ENCODE measurements around the gene HOXB8. TPM values are rescaled to one million over a fixed set of nuclear protein-coding genes. Genes with fewer than 3 reads are reported as not detected.

Gene HOXB8
- total and polyA plus RNA-seq, 5 donors from 2014 or later = not detected

DNA sequence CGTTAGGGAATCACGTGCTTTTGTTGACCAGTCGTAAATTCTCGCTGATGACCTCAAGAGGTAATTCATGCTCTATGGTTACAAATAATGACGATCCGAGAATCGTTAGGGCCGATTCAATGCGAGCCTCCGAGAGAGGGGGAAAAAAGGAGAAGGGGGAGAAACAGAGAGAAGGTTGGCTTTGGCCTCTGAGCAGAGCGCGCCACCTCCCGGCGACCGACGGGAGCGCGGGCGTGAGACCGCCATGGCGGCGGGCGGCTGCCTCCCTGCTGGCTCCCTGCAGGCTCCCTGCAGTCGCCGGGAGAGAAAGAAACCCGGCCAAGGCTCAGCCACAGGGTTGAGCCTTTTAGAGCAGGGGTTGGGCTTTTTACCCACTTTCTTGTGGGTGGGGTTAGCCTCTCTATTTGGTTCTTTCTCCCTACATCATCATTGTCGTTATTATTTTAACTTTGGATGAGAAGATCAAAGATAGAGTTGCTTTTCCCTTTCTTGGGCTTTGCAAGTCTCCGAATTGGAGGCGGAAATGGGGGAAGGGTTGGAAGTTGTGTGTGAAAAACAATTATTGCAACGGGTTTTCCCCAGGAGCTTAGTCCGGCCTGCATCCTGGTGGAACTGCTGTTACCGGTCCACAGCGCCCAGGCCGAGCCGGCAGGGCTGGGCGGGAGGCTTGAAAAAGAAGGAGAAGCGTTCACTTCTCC, 21.1 kb downstream of the HOXB8 start:
- peaks cover 39% of the 10 kb centered on the region for H3K27me3 ChIP-seq (ENCODE audit: control insufficient read depth, insufficient read depth, low read length)
- peak overlapping the region; percentile 70 for H3K4me3 ChIP-seq (ENCODE audit: low read depth, low read length)
- no peaks in the 10 kb centered on the region for H3K36me3 ChIP-seq (ENCODE audit: control insufficient read depth, insufficient read depth, low read length)
- H3K27me3 Mint-ChIP-seq = peaks cover 88% of the 10 kb centered on the region
- H3K9me3 Mint-ChIP-seq = no peaks in the 10 kb centered on the region
- peak overlapping the region; percentile 36 to 86 (median 79) for H3K4me3 Mint-ChIP-seq
- ATAC-seq (ENCODE audit: low read depth in 2 of 2) = peak; percentile 65 to 72
- no peak overlapping the region for H3K27ac ChIP-seq (ENCODE audit: insufficient read depth, low read length, poor library complexity, severe bottlenecking)
- H3K4me1 ChIP-seq (ENCODE audit: control insufficient read depth, insufficient read depth, low read length, poor library complexity, severe bottlenecking) = peaks cover 44% of the 10 kb centered on the region
- H3K9me3 ChIP-seq (ENCODE audit: control insufficient read depth in 2 of 2, low read length in 2 of 2) = no peaks in the 10 kb centered on the region
- no peaks in the 10 kb centered on the region for H3K36me3 Mint-ChIP-seq
- H3K4me1 Mint-ChIP-seq = peaks cover 8 to 53% (median 37%) of the 10 kb centered on the region in 4 donors
- H3K27ac Mint-ChIP-seq = no peak overlapping the region
- DNase-seq = peak; percentile 71 to 79 (median 77)

DNA sequence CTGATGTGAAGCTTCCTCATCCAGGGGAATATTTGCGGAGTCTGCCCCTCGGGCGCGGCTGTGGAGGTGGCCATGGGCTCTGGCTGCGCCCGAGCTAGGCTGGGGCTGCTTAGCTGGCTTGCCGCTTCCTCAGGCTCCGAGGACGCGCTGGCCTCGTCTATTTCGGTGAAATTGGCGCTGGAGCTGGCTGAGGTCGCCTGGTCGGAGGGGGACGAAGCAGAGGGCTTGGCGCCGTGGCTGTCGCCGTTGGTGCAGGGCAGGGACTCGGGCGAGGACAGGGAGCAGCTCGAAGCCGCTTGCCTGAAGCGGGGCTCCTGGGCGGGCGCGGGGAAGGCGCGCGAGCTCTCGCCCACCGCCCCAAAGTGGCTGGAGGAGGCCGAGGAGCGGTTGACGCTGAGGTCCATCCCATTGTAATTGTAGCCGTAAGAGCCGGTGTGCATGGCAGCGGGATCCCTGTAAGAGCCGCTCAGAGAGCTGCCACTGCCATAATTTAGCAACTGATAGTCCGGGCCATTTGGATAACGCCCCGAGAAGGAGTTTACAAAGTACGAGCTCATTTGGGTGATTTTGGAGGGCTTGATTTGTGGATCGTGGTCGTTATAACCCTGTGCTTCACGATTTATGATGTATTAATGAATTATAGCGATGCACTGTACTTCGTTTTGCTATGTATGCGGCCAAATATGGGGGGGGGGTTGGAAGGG, 21.8 kb downstream of the HOXB8 start, which contains the start of gene HOXB5:
TSS of gene HOXB5 (minus strand) at position 654 of the 704 bp plus-strand sequence. CDS start at position 557, 97 bp downstream.
- no peaks in the 10 kb centered on the region for H3K9me3 ChIP-seq (ENCODE audit: control insufficient read depth in 2 of 2, low read length in 2 of 2)
- H3K4me1 ChIP-seq (ENCODE audit: control insufficient read depth, insufficient read depth, low read length, poor library complexity, severe bottlenecking) = peaks cover 42% of the 10 kb centered on the region
- no peaks in the 10 kb centered on the region for H3K36me3 Mint-ChIP-seq
- ATAC-seq (ENCODE audit: low read depth in 2 of 2) = peak in 1 of 2 donors; percentile 17
- H3K4me1 Mint-ChIP-seq = peaks cover 8 to 48% (median 33%) of the 10 kb centered on the region in 4 donors
- no peak within 1 kb of the TSS for H3K27ac Mint-ChIP-seq
- DNase-seq = peak in 1 of 3 donors; percentile 33
- H3K36me3 ChIP-seq (ENCODE audit: control insufficient read depth, insufficient read depth, low read length) = no peaks in the 10 kb centered on the region
- H3K4me3 Mint-ChIP-seq = peak within 1 kb of the TSS; percentile 80 to 91 (median 84)
- peak within 1 kb of the TSS; percentile 70 for H3K4me3 ChIP-seq (ENCODE audit: low read depth, low read length)
- H3K27me3 ChIP-seq (ENCODE audit: control insufficient read depth, insufficient read depth, low read length) = peaks cover 39% of the 10 kb centered on the region
- H3K27ac ChIP-seq (ENCODE audit: insufficient read depth, low read length, poor library complexity, severe bottlenecking) = no peak within 1 kb of the TSS
- H3K27me3 Mint-ChIP-seq = peaks cover 88% of the 10 kb centered on the region
- H3K9me3 Mint-ChIP-seq = no peaks in the 10 kb centered on the region

DNA sequence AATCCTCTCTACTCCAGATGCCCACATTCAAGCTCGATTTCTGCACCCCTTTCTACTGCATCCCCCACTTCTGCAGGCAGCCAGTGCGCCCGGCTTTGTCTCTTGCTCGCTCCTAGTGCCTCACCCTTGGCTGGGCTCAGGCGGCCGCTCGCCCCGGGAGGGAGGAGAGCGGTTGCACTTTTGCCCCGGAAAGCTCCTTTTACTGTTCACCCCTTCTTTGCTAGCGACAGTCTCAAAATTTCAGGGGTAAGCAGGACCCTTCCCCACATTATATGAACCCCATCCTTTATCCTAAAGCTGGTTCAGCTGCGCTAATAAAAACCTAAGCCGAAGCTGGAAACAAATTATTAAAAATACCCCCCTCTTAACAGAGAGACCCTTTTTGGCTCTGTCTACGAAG, 22.5 kb downstream of the HOXB8 start:
- Mint-ChIP-seq H3K27me3 (peaks cover 88% of the 10 kb centered on the region), H3K4me1 (peaks cover 4 to 42% (median 27%) of the 10 kb centered on the region in 4 donors), H3K9me3 (no peaks in the 10 kb centered on the region), H3K36me3 (no peaks in the 10 kb centered on the region), H3K4me3 (peak overlapping the region; percentile 80 to 91 (median 84)), H3K27ac (no peak overlapping the region)
- DNase-seq (no peak), ATAC-seq (ENCODE audit: low read depth in 2 of 2) (no peak)
- peaks cover 40% of the 10 kb centered on the region for H3K27me3 ChIP-seq (ENCODE audit: control insufficient read depth, insufficient read depth, low read length)
- no peaks in the 10 kb centered on the region for H3K36me3 ChIP-seq (ENCODE audit: control insufficient read depth, insufficient read depth, low read length)
- H3K4me3 ChIP-seq (ENCODE audit: low read depth, low read length) = no peak overlapping the region
- no peak overlapping the region for H3K27ac ChIP-seq (ENCODE audit: insufficient read depth, low read length, poor library complexity, severe bottlenecking)
- H3K4me1 ChIP-seq (ENCODE audit: control insufficient read depth, insufficient read depth, low read length, poor library complexity, severe bottlenecking) = peaks cover 35% of the 10 kb centered on the region
- H3K9me3 ChIP-seq (ENCODE audit: control insufficient read depth in 2 of 2, low read length in 2 of 2) = no peaks in the 10 kb centered on the region

DNA sequence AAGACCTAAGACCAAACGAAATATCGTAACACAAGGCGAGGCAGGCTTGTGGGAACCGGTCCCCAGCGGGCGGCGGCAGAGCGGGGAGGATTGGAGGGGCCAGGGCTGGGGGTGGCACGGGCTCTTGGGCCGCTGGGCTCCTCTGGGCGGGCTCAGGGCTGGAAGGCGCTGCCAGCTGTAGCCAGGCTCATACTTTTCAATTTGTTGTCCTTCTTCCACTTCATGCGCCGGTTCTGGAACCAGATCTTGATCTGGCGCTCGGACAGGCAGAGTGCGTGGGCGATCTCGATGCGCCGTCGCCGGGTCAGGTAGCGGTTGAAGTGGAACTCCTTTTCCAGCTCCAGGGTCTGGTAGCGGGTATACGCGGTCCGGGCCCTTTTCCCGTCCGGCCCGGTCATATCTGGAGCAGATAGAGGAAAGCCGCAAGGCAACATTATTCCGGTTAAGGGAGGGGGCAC, 23.0 kb downstream of the HOXB8 start:
- Histone ChIP-seq H3K4me1 (ENCODE audit: control insufficient read depth, insufficient read depth, low read length, poor library complexity, severe bottlenecking) (peaks cover 30% of the 10 kb centered on the region), H3K27me3 (ENCODE audit: control insufficient read depth, insufficient read depth, low read length) (peaks cover 44% of the 10 kb centered on the region), H3K36me3 (ENCODE audit: control insufficient read depth, insufficient read depth, low read length) (no peaks in the 10 kb centered on the region), H3K27ac (ENCODE audit: insufficient read depth, low read length, poor library complexity, severe bottlenecking) (no peak overlapping the region), H3K4me3 (ENCODE audit: low read depth, low read length) (no peak overlapping the region), H3K9me3 (ENCODE audit: control insufficient read depth in 2 of 2, low read length in 2 of 2) (no peaks in the 10 kb centered on the region)
- Mint-ChIP-seq H3K4me3 (peak overlapping the region in 2 of 4 donors; percentile 16 to 65), H3K9me3 (no peaks in the 10 kb centered on the region), H3K27me3 (peaks cover 88% of the 10 kb centered on the region), H3K36me3 (no peaks in the 10 kb centered on the region), H3K4me1 (peaks cover 4 to 37% (median 24%) of the 10 kb centered on the region in 4 donors), H3K27ac (no peak overlapping the region)
- DNase-seq = no peak
- ATAC-seq (ENCODE audit: low read depth in 2 of 2) = no peak

DNA sequence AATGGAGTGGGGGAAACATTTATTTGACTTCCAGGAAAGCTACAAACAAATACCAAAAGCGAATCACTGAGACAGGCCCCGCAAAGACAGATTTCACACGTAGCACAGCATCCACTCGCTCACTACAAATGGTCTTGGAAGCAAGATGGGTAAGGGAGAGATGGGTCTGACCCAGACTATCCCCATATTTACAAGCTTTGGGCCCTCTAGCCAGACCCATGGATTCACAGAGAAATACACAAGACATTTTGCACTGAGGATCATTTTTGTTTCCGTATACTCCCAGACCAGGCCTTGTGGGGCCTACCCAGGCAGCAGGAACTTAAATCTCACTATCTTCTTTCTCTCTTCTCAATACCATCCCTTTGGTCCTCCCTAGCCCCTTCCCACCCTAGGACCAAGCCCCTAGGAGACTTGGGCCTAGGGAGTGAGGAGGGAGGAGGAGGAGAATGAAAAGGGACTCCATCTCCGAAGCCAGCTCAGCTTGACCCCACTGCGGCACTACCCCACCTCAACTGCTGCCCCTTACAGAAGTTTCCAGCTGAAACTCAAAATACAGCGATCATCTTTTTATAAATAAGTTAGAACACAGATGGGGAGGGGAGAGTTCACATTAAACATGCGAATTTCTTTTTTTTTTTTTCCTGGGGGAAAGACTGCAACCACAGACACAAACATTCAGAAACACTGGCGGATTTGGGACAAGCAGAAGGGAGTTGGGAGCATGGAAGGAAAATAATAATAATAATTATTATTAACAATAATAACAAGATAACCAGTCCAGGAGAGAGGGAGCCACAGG, 23.6 kb downstream of the HOXB8 start:
- Mint-ChIP-seq H3K27ac (no peak overlapping the region), H3K4me1 (peaks cover 3 to 34% (median 23%) of the 10 kb centered on the region in 4 donors), H3K9me3 (no peaks in the 10 kb centered on the region), H3K36me3 (no peaks in the 10 kb centered on the region), H3K27me3 (peaks cover 88% of the 10 kb centered on the region), H3K4me3 (peak overlapping the region in 3 of 4 donors; percentile 16 to 74 (median 65))
- Histone ChIP-seq H3K4me1 (ENCODE audit: control insufficient read depth, insufficient read depth, low read length, poor library complexity, severe bottlenecking) (peaks cover 25% of the 10 kb centered on the region), H3K36me3 (ENCODE audit: control insufficient read depth, insufficient read depth, low read length) (no peaks in the 10 kb centered on the region), H3K4me3 (ENCODE audit: low read depth, low read length) (no peak overlapping the region), H3K27ac (ENCODE audit: insufficient read depth, low read length, poor library complexity, severe bottlenecking) (no peak overlapping the region), H3K27me3 (ENCODE audit: control insufficient read depth, insufficient read depth, low read length) (peaks cover 43% of the 10 kb centered on the region), H3K9me3 (ENCODE audit: control insufficient read depth in 2 of 2, low read length in 2 of 2) (no peaks in the 10 kb centered on the region)
- ATAC-seq (ENCODE audit: low read depth in 2 of 2) (no peak), DNase-seq (no peak)

DNA sequence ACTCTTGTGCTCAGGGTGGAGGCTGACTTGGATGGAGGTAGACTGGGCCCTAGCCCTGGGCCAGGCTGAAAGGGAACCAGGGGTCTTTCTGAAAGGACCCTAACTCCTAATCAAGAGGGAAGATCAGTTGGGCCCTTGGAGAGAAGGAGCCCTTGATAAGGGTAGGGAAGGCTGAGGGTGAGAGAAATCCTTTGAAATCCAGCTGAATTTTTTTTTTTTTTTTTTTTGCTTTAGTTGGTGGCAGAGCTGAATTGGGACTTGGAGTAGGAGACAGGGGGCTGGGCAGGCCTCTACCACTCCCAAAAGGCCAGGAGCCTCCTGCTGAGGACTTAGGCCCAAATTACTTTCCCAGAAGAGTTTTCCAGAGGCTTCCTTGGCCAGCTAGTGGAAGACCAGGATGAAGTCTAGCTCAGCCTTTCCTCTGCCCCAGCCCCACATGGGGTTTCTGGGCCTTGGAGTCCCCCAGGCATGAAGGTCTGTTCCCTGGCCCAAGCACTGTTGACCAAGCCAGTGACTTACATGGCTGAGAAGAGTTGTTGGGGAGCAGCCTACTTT, 24.4 kb downstream of the HOXB8 start:
- no peaks in the 10 kb centered on the region for H3K9me3 Mint-ChIP-seq
- ATAC-seq (ENCODE audit: low read depth in 2 of 2) (no peak), DNase-seq (no peak)
- H3K4me1 Mint-ChIP-seq = peaks cover 0 to 38% (median 26%) of the 10 kb centered on the region in 4 donors
- Histone ChIP-seq H3K27me3 (ENCODE audit: control insufficient read depth, insufficient read depth, low read length) (peaks cover 45% of the 10 kb centered on the region), H3K4me1 (ENCODE audit: control insufficient read depth, insufficient read depth, low read length, poor library complexity, severe bottlenecking) (peaks cover 27% of the 10 kb centered on the region), H3K4me3 (ENCODE audit: low read depth, low read length) (no peak overlapping the region), H3K9me3 (ENCODE audit: control insufficient read depth in 2 of 2, low read length in 2 of 2) (no peaks in the 10 kb centered on the region), H3K27ac (ENCODE audit: insufficient read depth, low read length, poor library complexity, severe bottlenecking) (no peak overlapping the region), H3K36me3 (ENCODE audit: control insufficient read depth, insufficient read depth, low read length) (no peaks in the 10 kb centered on the region)
- H3K36me3 Mint-ChIP-seq = no peaks in the 10 kb centered on the region
- H3K27me3 Mint-ChIP-seq = peaks cover 90% of the 10 kb centered on the region
- peak overlapping the region in 2 of 4 donors; percentile 16 to 52 for H3K4me3 Mint-ChIP-seq
- H3K27ac Mint-ChIP-seq = no peak overlapping the region

Data from CD4-positive, CD25-positive, alpha-beta regulatory T cell (primary cell).